Stimulated activated CD4-positive, alpha-beta T cell treated with anti-CD3 and anti-CD28 coated beads, Interleukin-15, amount 100 ng/mL, for 48 hours (primary cell): ENCODE measurements around the gene USP24.
"Not testable (repeated sequence)": the region's sequence is repeated elsewhere in the genome, so short reads cannot be mapped to it uniquely, and the experiment has no call there.

Experiments used
- DNase-seq, 2 donors: peaks; one replicate each; pipeline ENCODE4 v3.0.0-alpha.2; 2020; ENCODE audit warnings: low read depth in 2 of 2

USP24 gene

GRCh38 chr1:55118651-55119329, 96.4 kb downstream of the USP24 start:
- DNase-seq = no peak

- DNase-seq = no peak
Measured at GRCh38 chr1:55117941-55118340, 97.2 kb downstream of the USP24 start.

- not testable (repeated sequence) for DNase-seq
Measured at GRCh38 chr1:55109005-55109404, 106.2 kb downstream of the USP24 start.

- DNase-seq = no peak
Measured at GRCh38 chr1:55107101-55107500, 108.1 kb downstream of the USP24 start.

- DNase-seq = no peak
Measured at GRCh38 chr1:55103891-55104290, 111.3 kb downstream of the USP24 start.

GRCh38 chr1:55095095-55095494, 120.1 kb downstream of the USP24 start:
- DNase-seq = no peak

- no peak for DNase-seq
Measured at GRCh38 chr1:55092475-55092874, 122.7 kb downstream of the USP24 start.

GRCh38 chr1:55089683-55090082, 125.5 kb downstream of the USP24 start:
- no peak for DNase-seq

GRCh38 chr1:55088413-55088812, 126.8 kb downstream of the USP24 start:
- no peak for DNase-seq

- no peak for DNase-seq
Measured at GRCh38 chr1:55087439-55087838, 127.7 kb downstream of the USP24 start.

- DNase-seq = no peak
Measured at GRCh38 chr1:55084257-55084656, 130.9 kb downstream of the USP24 start.

GRCh38 chr1:55081905-55082296, 133.3 kb downstream of the USP24 start:
- no peak for DNase-seq

- DNase-seq = no peak
Measured at GRCh38 chr1:55081188-55081904, 133.8 kb downstream of the USP24 start.

- no peak for DNase-seq
Measured at GRCh38 chr1:55079651-55080050, 135.5 kb downstream of the USP24 start.

- DNase-seq = no peak
Measured at GRCh38 chr1:55078470-55078869, 136.7 kb downstream of the USP24 start.

GRCh38 chr1:55076356-55076755, 138.8 kb downstream of the USP24 start:
- no peak for DNase-seq

- DNase-seq = no peak
Measured at GRCh38 chr1:55074455-55074854, 140.7 kb downstream of the USP24 start.

- DNase-seq = peak; percentile 16 to 17
Measured at GRCh38 chr1:55073187-55073916, 141.8 kb downstream of the USP24 start.

- no peak for DNase-seq
Measured at GRCh38 chr1:55071477-55071876, 143.7 kb downstream of the USP24 start.

- no peak for DNase-seq
Measured at GRCh38 chr1:55070293-55071164, 144.6 kb downstream of the USP24 start.

GRCh38 chr1:55069280-55069679, 145.9 kb downstream of the USP24 start:
- DNase-seq = no peak

GRCh38 chr1:55068638-55069037, 146.5 kb downstream of the USP24 start:
- DNase-seq = no peak
